Measurements from ENCODE around the gene DCC. TPM values are rescaled to one million over a fixed set of nuclear protein-coding genes. Genes with fewer than 3 reads are reported as not detected.

The DCC gene
- total RNA-seq, 1 donor from 2014 or later: 0.24 TPM

- H3K4me3 Mint-ChIP-seq (ENCODE audit: unreplicated experiment): no peak overlapping the region
- no peak for DNase-seq (ENCODE audit: extremely low spot score, unreplicated experiment)
- no peaks in the 10 kb centered on the region for H3K4me1 Mint-ChIP-seq (ENCODE audit: unreplicated experiment)
- TF ChIP-seq CTCF (IDR thresholded peaks at IDR 0.05): no peak
- H3K27ac Mint-ChIP-seq (ENCODE audit: unreplicated experiment): no peak overlapping the region
- peaks cover 4% of the 10 kb centered on the region for H3K9me3 Mint-ChIP-seq (ENCODE audit: unreplicated experiment)
- H3K36me3 Mint-ChIP-seq (ENCODE audit: unreplicated experiment): no peaks in the 10 kb centered on the region
- no peaks in the 10 kb centered on the region for H3K27me3 Mint-ChIP-seq (ENCODE audit: unreplicated experiment)
Measured at GRCh38 chr18:52936931-52937330, 596.9 kb downstream of the DCC start.

GRCh38 chr18:52937840-52938239, 597.8 kb downstream of the DCC start:
- Mint-ChIP-seq H3K27me3 (ENCODE audit: unreplicated experiment) (no peaks in the 10 kb centered on the region), H3K36me3 (ENCODE audit: unreplicated experiment) (no peaks in the 10 kb centered on the region), H3K4me1 (ENCODE audit: unreplicated experiment) (no peaks in the 10 kb centered on the region), H3K9me3 (ENCODE audit: unreplicated experiment) (peaks cover 4% of the 10 kb centered on the region), H3K27ac (ENCODE audit: unreplicated experiment) (no peak overlapping the region), H3K4me3 (ENCODE audit: unreplicated experiment) (no peak overlapping the region)
- no peak for TF ChIP-seq CTCF (IDR thresholded peaks at IDR 0.05)
- no peak for DNase-seq (ENCODE audit: extremely low spot score, unreplicated experiment)

DNA sequence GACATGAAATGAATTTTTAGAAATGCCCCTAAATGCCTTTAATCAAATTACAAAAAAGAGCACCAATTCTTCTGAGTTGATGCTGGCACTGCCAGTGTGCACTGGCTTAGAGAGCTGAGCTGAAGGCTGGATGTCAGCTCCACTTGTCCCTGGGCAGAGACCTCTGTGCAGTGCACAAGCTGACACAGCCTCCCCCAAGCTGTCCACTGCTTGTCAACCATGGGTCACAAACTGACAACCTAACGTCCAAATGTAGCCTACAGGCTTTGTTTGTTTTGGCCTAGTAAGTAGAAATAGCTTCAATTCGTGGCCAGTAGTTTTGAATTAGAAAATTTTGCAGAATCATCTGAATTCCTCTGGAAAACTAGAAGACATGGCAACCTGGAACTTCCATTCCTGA, 605.6 kb downstream of the DCC start:
- H3K27ac Mint-ChIP-seq (ENCODE audit: unreplicated experiment): no peak overlapping the region
- H3K4me3 Mint-ChIP-seq (ENCODE audit: unreplicated experiment): no peak overlapping the region

DNA sequence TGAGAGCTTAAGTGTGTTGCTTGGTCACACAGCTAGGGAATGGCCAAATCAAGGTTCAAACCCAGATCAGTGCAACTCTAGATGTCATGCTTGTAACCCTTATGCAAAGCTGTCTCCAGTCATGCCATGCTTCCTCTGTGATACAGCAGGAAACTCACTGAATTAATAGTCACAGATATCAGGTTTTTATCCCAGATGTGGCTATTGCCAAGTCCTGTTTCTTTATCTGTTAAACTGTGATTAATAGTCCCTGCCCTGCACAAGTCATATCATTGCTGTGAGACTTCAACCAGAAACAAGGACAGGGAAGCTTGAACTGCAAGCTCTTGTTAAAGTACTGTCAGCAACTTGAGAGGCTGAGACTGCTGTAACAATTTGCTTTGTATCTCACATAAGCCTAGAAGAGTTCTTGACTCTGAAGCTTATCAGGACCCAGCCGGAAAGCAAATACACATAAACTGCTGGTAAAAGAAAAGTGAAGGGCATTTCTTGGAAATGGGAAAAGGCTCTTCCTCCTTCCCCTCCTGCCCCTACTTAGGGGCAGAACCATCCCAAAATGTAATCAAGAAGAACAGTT, 609.0 kb downstream of the DCC start:
- no peak for TF ChIP-seq CTCF (IDR thresholded peaks at IDR 0.05)

More for the DNA sequence above, 605.6 kb downstream of the DCC start:
- no peaks in the 10 kb centered on the region for H3K36me3 Mint-ChIP-seq (ENCODE audit: unreplicated experiment)
- H3K9me3 Mint-ChIP-seq (ENCODE audit: unreplicated experiment): peaks cover 3% of the 10 kb centered on the region
- no peak for TF ChIP-seq CTCF (IDR thresholded peaks at IDR 0.05)
- no peaks in the 10 kb centered on the region for H3K27me3 Mint-ChIP-seq (ENCODE audit: unreplicated experiment)
- no peak for DNase-seq (ENCODE audit: extremely low spot score, unreplicated experiment)
- no peaks in the 10 kb centered on the region for H3K4me1 Mint-ChIP-seq (ENCODE audit: unreplicated experiment)

DNA sequence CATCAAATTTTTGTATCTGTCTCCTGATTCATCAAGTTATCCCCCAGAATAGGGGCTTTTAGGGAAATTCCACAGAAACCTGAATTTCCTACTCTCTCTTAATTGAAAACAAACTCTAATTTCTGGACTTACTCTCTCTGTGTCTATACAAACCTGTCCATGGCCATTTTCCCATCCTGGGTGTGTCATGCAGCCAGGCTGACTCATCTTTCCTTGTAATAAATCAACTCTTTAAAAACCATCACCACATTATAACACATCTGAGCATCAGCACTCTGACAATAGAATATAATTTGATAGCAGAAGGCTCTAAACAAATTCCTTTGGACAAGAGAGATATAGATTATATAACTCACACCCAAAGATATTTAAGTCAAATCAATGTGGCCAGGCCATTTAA, 610.2 kb downstream of the DCC start:
- Mint-ChIP-seq H3K27ac (ENCODE audit: unreplicated experiment) (no peak overlapping the region), H3K9me3 (ENCODE audit: unreplicated experiment) (peaks cover 7% of the 10 kb centered on the region), H3K27me3 (ENCODE audit: unreplicated experiment) (no peaks in the 10 kb centered on the region), H3K4me3 (ENCODE audit: unreplicated experiment) (no peak overlapping the region), H3K4me1 (ENCODE audit: unreplicated experiment) (no peaks in the 10 kb centered on the region), H3K36me3 (ENCODE audit: unreplicated experiment) (no peaks in the 10 kb centered on the region)
- TF ChIP-seq CTCF (IDR thresholded peaks at IDR 0.05): no peak
- no peak for DNase-seq (ENCODE audit: extremely low spot score, unreplicated experiment)

More for the DNA sequence above, 609.0 kb downstream of the DCC start:
- Mint-ChIP-seq H3K27ac (ENCODE audit: unreplicated experiment) (no peak overlapping the region), H3K27me3 (ENCODE audit: unreplicated experiment) (no peaks in the 10 kb centered on the region), H3K4me1 (ENCODE audit: unreplicated experiment) (no peaks in the 10 kb centered on the region), H3K4me3 (ENCODE audit: unreplicated experiment) (no peak overlapping the region), H3K9me3 (ENCODE audit: unreplicated experiment) (peaks cover 7% of the 10 kb centered on the region), H3K36me3 (ENCODE audit: unreplicated experiment) (no peaks in the 10 kb centered on the region)
- DNase-seq (ENCODE audit: extremely low spot score, unreplicated experiment): no peak
